PC-3 (cell line): Measurements from ENCODE around the gene ARHGEF25. TPM values are rescaled to one million over a fixed set of nuclear protein-coding genes. Genes with fewer than 3 reads are reported as not detected.
A peak's percentile ranks its signal among the peaks of the same experiment; 100 is the strongest.

Experiments used
- ATAC-seq: fragments of 200-7000 bp; cut with Tn5 transposase; 2 replicates; pipeline ENCODE4 v1.9.1; 2020; ENCODE audit warnings: mild to moderate bottlenecking, moderate library complexity
- BruUV-seq: library from RNA; stranded (reverse); fragments of 400-500 nt; replicated peaks from 2 replicates; lab custom pipeline; 2021; lab: Mats Ljungman, UMichigan
- CTCF ChIA-PET: fragments of 300-600 bp; sonication (Branson Sonifier 250); formaldehyde crosslinking; loops from one replicate; lab custom pipeline; 2022; ENCODE audit warnings: antibody characterized with exemption; lab: Charles Lee
- POLR2A ChIA-PET: fragments of 300-600 bp; sonication (Branson Sonifier 250); formaldehyde crosslinking; loops from one replicate; lab custom pipeline; 2022; ENCODE audit warnings: antibody characterized with exemption; ENCODE audit not compliant: unreplicated experiment; lab: Charles Lee
- DNase-seq: peaks from one replicate; pipeline ENCODE4 v3.0.0-alpha.2; 2015
- H2AFZ ChIP-seq: fragments of 300-600 bp; sonication (generic); 2 replicates; pipeline ENCODE4 v1.6.0; 2016; ENCODE audit warnings: antibody characterized with exemption, low read length
- H3F3A ChIP-seq: fragments of 300-600 bp; sonication (generic); one replicate; pipeline ENCODE4 v1.6.0; 2017; ENCODE audit warnings: antibody characterized with exemption, low read length, control low read depth, mild to moderate bottlenecking; ENCODE audit not compliant: unreplicated experiment
- H3K27ac ChIP-seq: fragments of 300-600 bp; sonication (generic); 2 replicates; pipeline ENCODE4 v1.5.1; 2016; ENCODE audit warnings: mild to moderate bottlenecking, low read length
- H3K27me3 ChIP-seq: fragments of 300-600 bp; sonication (generic); 2 replicates; pipeline ENCODE4 v1.6.1; 2016; ENCODE audit warnings: low read length, mixed read lengths
- H3K36me3 ChIP-seq: fragments of 300-600 bp; sonication (generic); 2 replicates; pipeline ENCODE4 v1.6.1; 2016; ENCODE audit warnings: low read depth, mixed run types, low read length, mixed read lengths
- H3K4me1 ChIP-seq: fragments of 300-600 bp; sonication (generic); 2 replicates; pipeline ENCODE4 v1.5.1; 2016; ENCODE audit warnings: low read length; ENCODE audit not compliant: insufficient read depth
- H3K4me2 ChIP-seq: fragments of 300-600 bp; sonication (generic); 2 replicates; pipeline ENCODE4 v1.6.0; 2016; ENCODE audit warnings: low read length
- H3K4me3 ChIP-seq: fragments of 300-600 bp; sonication (generic); 2 replicates; pipeline ENCODE4 v1.5.1; 2016; ENCODE audit warnings: mild to moderate bottlenecking, low read length, mixed read lengths
- H3K79me2 ChIP-seq: fragments of 300-600 bp; sonication (generic); 2 replicates; pipeline ENCODE4 v1.6.1; 2017; ENCODE audit warnings: low read length, mixed read lengths
- H3K9ac ChIP-seq: fragments of 300-600 bp; sonication (generic); 2 replicates; pipeline ENCODE4 v1.6.0; 2016; ENCODE audit warnings: mild to moderate bottlenecking, low read length
- H3K9me2 ChIP-seq: fragments of 300-600 bp; sonication (generic); replicated peaks from 2 replicates; pipeline ENCODE4 v1.6.1; 2016; ENCODE audit warnings: mixed run types, low read length, mixed read lengths
- H3K9me3 ChIP-seq: fragments of 300-600 bp; sonication (generic); 2 replicates; pipeline ENCODE4 v1.6.1; 2016; ENCODE audit warnings: low read length, mixed read lengths
- H4K20me1 ChIP-seq: fragments of 300-600 bp; sonication (generic); 2 replicates; pipeline ENCODE4 v1.6.1; 2016; ENCODE audit warnings: low read length, mixed read lengths
- EZH2 ChIP-seq: fragments of 300-600 bp; sonication (generic); IDR thresholded peaks from one replicate; pipeline ENCODE4 v1.6.1; 2017; ENCODE audit warnings: antibody characterized with exemption, mild to moderate bottlenecking, low read length; ENCODE audit not compliant: unreplicated experiment
- EZH2phosphoT487 ChIP-seq: fragments of 300-600 bp; sonication (generic); IDR thresholded peaks from 2 replicates; pipeline ENCODE4 v1.6.1; 2018; ENCODE audit warnings: mild to moderate bottlenecking, antibody characterized with exemption, low read length, borderline replicate concordance
- intact Hi-C: fragments of 100-400 bp; cut with micrococcal nuclease; formaldehyde crosslinking; loops from 2 replicates; pipeline ENCODE4 v1.9.0; 2023
- total RNA-seq: library from RNA; depleted of rRNA; stranded (reverse); fragments of >200 nt; gene quantifications from 2 replicates; pipeline ENCODE4 v1.2.3, GENCODE V29; 2014
- TF ChIP-seq, protein P1 (sequence below): fragments of 300-600 bp; sonication (generic); conservative IDR thresholded peaks from 2 replicates; pipeline ENCODE4 v1.5.1; 2017; ENCODE audit warnings: antibody characterized with exemption, low read depth, mild to moderate bottlenecking, low read length

The ARHGEF25 gene
- total RNA-seq, 1 experiment from 2014 or later, result 10.0 TPM

DNA sequence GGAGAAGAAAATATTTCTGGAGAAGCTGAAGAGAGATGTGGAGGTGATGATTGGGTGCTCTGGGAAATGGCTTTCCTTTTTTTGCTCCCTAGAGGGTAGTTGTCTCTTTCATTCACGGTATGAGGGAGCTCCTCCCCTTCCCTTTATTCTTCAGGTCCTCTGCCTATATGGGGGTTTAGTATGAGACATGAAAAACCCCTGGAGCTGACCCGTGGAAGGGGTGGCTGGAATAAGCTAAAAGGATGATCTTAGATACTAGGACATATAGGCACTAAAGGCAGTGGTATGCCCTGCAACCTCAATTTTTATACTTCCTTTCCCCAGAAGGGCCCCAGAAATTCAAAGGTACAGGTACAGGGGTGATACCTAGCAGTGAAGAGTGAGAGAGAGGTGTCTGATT, 10.8 kb upstream of the ARHGEF25 start:
- Histone ChIP-seq H3K36me3 (peaks cover 36% of the 10 kb centered on the region), H3K4me2 (no peak overlapping the region), H3K9me3 (no peaks in the 10 kb centered on the region), H3K9me2 (no peaks in the 10 kb centered on the region), H3K4me3 (no peak overlapping the region), H3F3A (no peaks in the 10 kb centered on the region), H3K27me3 (no peaks in the 10 kb centered on the region), H2AFZ (no peak overlapping the region), H4K20me1 (no peaks in the 10 kb centered on the region), H3K9ac (no peak overlapping the region), H3K27ac (no peak overlapping the region), H3K79me2 (no peaks in the 10 kb centered on the region), H3K4me1 (peaks cover 16% of the 10 kb centered on the region)
- no TSS peak for BruUV-seq
- no peak for DNase-seq
- intact Hi-C loops, result no loop called here
- TF ChIP-seq EZH2phosphoT487, result no peak
- no peak for TF ChIP-seq EZH2
- TF ChIP-seq, protein P1, sequence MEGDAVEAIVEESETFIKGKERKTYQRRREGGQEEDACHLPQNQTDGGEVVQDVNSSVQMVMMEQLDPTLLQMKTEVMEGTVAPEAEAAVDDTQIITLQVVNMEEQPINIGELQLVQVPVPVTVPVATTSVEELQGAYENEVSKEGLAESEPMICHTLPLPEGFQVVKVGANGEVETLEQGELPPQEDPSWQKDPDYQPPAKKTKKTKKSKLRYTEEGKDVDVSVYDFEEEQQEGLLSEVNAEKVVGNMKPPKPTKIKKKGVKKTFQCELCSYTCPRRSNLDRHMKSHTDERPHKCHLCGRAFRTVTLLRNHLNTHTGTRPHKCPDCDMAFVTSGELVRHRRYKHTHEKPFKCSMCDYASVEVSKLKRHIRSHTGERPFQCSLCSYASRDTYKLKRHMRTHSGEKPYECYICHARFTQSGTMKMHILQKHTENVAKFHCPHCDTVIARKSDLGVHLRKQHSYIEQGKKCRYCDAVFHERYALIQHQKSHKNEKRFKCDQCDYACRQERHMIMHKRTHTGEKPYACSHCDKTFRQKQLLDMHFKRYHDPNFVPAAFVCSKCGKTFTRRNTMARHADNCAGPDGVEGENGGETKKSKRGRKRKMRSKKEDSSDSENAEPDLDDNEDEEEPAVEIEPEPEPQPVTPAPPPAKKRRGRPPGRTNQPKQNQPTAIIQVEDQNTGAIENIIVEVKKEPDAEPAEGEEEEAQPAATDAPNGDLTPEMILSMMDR, result no peak
- ATAC-seq, result no peak
- CTCF ChIA-PET, result no interaction called here
- POLR2A ChIA-PET, result no interaction called here

DNA sequence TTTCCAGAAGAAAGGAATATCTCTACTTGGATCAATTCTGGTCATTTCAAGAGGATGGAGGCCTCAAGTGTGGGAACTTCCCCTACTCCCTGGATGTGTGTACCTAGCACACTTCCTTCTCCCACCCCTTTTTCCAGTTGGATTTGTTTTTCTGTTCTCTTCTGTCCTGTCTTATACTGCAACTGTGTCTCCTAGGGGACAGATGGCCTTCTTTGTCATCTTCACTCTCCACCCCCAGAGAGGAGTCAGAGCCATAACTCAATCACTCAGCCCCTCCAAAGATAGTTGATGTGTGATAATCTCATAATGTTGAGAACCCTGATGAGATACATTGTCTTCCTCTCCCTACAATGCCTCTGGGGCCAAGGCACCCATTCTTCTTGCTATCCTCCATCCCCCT, 8.7 kb upstream of the ARHGEF25 start:
- Histone ChIP-seq H3K27ac (no peak overlapping the region), H3K9me3 (no peaks in the 10 kb centered on the region), H3K36me3 (peaks cover 23% of the 10 kb centered on the region), H3K9ac (no peak overlapping the region), H3K4me2 (no peak overlapping the region), H3K79me2 (no peaks in the 10 kb centered on the region), H3K4me1 (peaks cover 16% of the 10 kb centered on the region), H3K4me3 (no peak overlapping the region), H4K20me1 (no peaks in the 10 kb centered on the region), H3K9me2 (no peaks in the 10 kb centered on the region), H3K27me3 (no peaks in the 10 kb centered on the region), H3F3A (no peaks in the 10 kb centered on the region), H2AFZ (no peak overlapping the region)
- CTCF ChIA-PET, result no interaction called here
- TF ChIP-seq, protein P1, result no peak
- TF ChIP-seq EZH2phosphoT487 (no peak), EZH2 (no peak)
- no TSS peak for BruUV-seq
- POLR2A ChIA-PET, result no interaction called here
- ATAC-seq (no peak), DNase-seq (no peak)
- intact Hi-C loops, result no loop called here

DNA sequence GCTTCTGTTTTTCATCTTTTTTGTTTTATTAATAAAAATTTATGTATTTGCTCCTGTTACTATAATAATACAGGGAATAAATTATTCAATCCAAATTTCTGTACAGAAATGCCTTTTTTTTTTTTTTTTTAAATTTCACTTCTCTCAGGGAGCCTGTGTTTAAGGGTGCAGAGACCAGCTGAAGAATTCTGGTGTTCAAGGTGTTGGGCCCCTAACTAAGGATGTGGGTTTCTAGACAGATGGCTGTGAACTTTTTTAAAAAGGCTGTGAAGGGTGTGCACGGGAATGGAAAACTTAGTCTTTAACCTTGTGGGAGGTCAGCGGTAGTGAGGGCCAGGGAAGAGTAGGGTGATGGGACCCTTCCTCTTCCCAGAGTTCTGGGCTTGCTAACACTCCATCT, 7.9 kb upstream of the ARHGEF25 start:
- Histone ChIP-seq H3K9me3 (no peaks in the 10 kb centered on the region), H3K4me3 (no peak overlapping the region), H3F3A (no peaks in the 10 kb centered on the region), H3K4me2 (0 out of 2 replicates have a peak overlapping the region, but pooled peaks have one; percentile 81), H2AFZ (no peak overlapping the region), H3K36me3 (peaks cover 19% of the 10 kb centered on the region), H4K20me1 (no peaks in the 10 kb centered on the region), H3K27ac (no peak overlapping the region), H3K9me2 (no peaks in the 10 kb centered on the region), H3K4me1 (peaks cover 16% of the 10 kb centered on the region), H3K27me3 (no peaks in the 10 kb centered on the region), H3K9ac (no peak overlapping the region), H3K79me2 (no peaks in the 10 kb centered on the region)
- ATAC-seq (no peak), DNase-seq (no peak)
- CTCF ChIA-PET, result interaction anchor here (0.6 kb wide), 1 partner anchor 11 kb away, joined by 5 read pairs; no protein-coding TSS in a partner anchor
- no TSS peak for BruUV-seq
- POLR2A ChIA-PET, result interaction anchor here (0.6 kb wide), 1 partner anchor 21 kb away, joined by 3 read pairs; no protein-coding TSS in a partner anchor
- TF ChIP-seq EZH2 (no peak), EZH2phosphoT487 (no peak)
- TF ChIP-seq, protein P1, result no peak
- intact Hi-C loops, result no loop called here
